GM23338 (cell line): ENCODE results near the gene ATXN3. TPM values are rescaled to one million over a fixed set of nuclear protein-coding genes. Genes with fewer than 3 reads are reported as not detected.

Experiments
- ATAC-seq: fragments of 200-7000 bp; cut with Tn5 transposase; 3 replicates; pipeline ENCODE4 v1.9.1; 2020
- DNase-seq: peaks from one replicate; pipeline ENCODE4 v3.0.0-alpha.2; 2015; ENCODE audit warnings: low spot score
- H2AFZ ChIP-seq: fragments of 200-600 bp; sonication (generic); 2 replicates; pipeline ENCODE4 v1.8.0; 2016; ENCODE audit warnings: antibody characterized with exemption, mild to moderate bottlenecking, moderate library complexity
- H3F3A ChIP-seq: fragments of 200-600 bp; sonication (generic); replicated peaks from 2 replicates; pipeline ENCODE4 v1.8.0; 2017; ENCODE audit warnings: antibody characterized with exemption, mixed run types, low read depth
- H3K27ac ChIP-seq: fragments of 200-600 bp; sonication (generic); 2 replicates; pipeline ENCODE4 v1.6.1; 2016; ENCODE audit warnings: low read depth
- H3K27me3 ChIP-seq: fragments of 200-600 bp; sonication (generic); 2 replicates; pipeline ENCODE4 v1.8.0; 2016; ENCODE audit warnings: mild to moderate bottlenecking, mixed run types, moderate library complexity; ENCODE audit not compliant: insufficient read depth
- H3K36me3 ChIP-seq: fragments of 200-600 bp; sonication (generic); 2 replicates; pipeline ENCODE4 v1.8.0; 2016; ENCODE audit warnings: mild to moderate bottlenecking; ENCODE audit not compliant: insufficient read depth
- H3K4me1 ChIP-seq: fragments of 200-600 bp; sonication (generic); 2 replicates; pipeline ENCODE4 v1.8.0; 2016; ENCODE audit warnings: mild to moderate bottlenecking, moderate library complexity; ENCODE audit not compliant: insufficient read depth
- H3K4me2 ChIP-seq: fragments of 200-600 bp; sonication (generic); 2 replicates; pipeline ENCODE4 v1.7.1; 2017; ENCODE audit warnings: mixed run types
- H3K4me3 ChIP-seq: fragments of 200-600 bp; sonication (generic); 2 replicates; pipeline ENCODE4 v1.6.1; 2016; ENCODE audit warnings: mixed run types
- H3K79me2 ChIP-seq: fragments of 200-600 bp; sonication (generic); replicated peaks from 2 replicates; pipeline ENCODE4 v1.8.0; 2017; ENCODE audit warnings: mild to moderate bottlenecking; ENCODE audit not compliant: insufficient read depth
- H3K9me2 ChIP-seq: fragments of 200-600 bp; sonication (generic); 2 replicates; pipeline ENCODE4 v1.8.0; 2017; ENCODE audit not compliant: insufficient read depth
- H4K20me1 ChIP-seq: fragments of 200-600 bp; sonication (generic); replicated peaks from 2 replicates; pipeline ENCODE4 v1.8.0; 2017; ENCODE audit warnings: mild to moderate bottlenecking; ENCODE audit not compliant: insufficient read depth
- H3K27ac Mint-ChIP-seq: 2 replicates; pipeline ENCODE4 v1.8.0; 2020; ENCODE audit warnings: inconsistent platforms, mild to moderate bottlenecking, moderate library complexity, mixed read lengths
- H3K27me3 Mint-ChIP-seq: 3 replicates; pipeline ENCODE4 v1.8.0; 2022; ENCODE audit warnings: low read depth, mild to moderate bottlenecking, moderate library complexity, mixed read lengths, inconsistent platforms; ENCODE audit not compliant: insufficient read depth, poor library complexity
- H3K36me3 Mint-ChIP-seq: 3 replicates; pipeline ENCODE4 v1.8.0; 2021; ENCODE audit warnings: low read depth, mild to moderate bottlenecking, inconsistent platforms, moderate library complexity, mixed read lengths
- H3K4me1 Mint-ChIP-seq: 3 replicates; pipeline ENCODE4 v1.8.0; 2020; ENCODE audit warnings: mild to moderate bottlenecking, inconsistent platforms, mixed read lengths
- H3K4me3 Mint-ChIP-seq: 3 replicates; pipeline ENCODE4 v1.8.0; 2021; ENCODE audit warnings: moderate library complexity, mild to moderate bottlenecking, inconsistent platforms, mixed read lengths
- H3K9me3 Mint-ChIP-seq: 3 replicates; pipeline ENCODE4 v1.8.0; 2020; ENCODE audit warnings: moderate library complexity, mild to moderate bottlenecking, inconsistent platforms, mixed read lengths
- CREB1 ChIP-seq: fragments of 250-450 bp; sonication (Bioruptor Pico); IDR thresholded peaks from 2 replicates; pipeline ENCODE4 v1.5.0; 2020; ENCODE audit warnings: low read depth, mild to moderate bottlenecking, moderate library complexity
- EZH2 ChIP-seq: fragments of 200-600 bp; sonication (generic); IDR thresholded peaks from one replicate; pipeline ENCODE4 v1.8.0; 2017; ENCODE audit warnings: antibody characterized with exemption, mild to moderate bottlenecking, low read depth; ENCODE audit not compliant: unreplicated experiment
- EZH2phosphoT487 ChIP-seq: fragments of 200-600 bp; sonication (generic); IDR thresholded peaks from one replicate; pipeline ENCODE4 v1.8.1; 2018; ENCODE audit warnings: antibody characterized with exemption; ENCODE audit not compliant: unreplicated experiment
- JUNB ChIP-seq: IDR thresholded peaks from one replicate; pipeline ENCODE4 v1.6.1; 2016; ENCODE audit warnings: antibody characterized with exemption; ENCODE audit not compliant: unreplicated experiment
- NANOG ChIP-seq: IDR thresholded peaks from 2 replicates; pipeline ENCODE4 v1.6.1; 2016; ENCODE audit warnings: antibody characterized with exemption, borderline replicate concordance
- POLR2AphosphoS5 ChIP-seq: IDR thresholded peaks from 2 replicates; pipeline ENCODE4 v1.6.1; 2016; ENCODE audit warnings: antibody characterized with exemption, low read depth
- STAT1 ChIP-seq: IDR thresholded peaks from one replicate; pipeline ENCODE4 v1.6.1; 2016; ENCODE audit warnings: antibody characterized with exemption; ENCODE audit not compliant: unreplicated experiment
- ZNF114 ChIP-seq: fragments of 250-450 bp; sonication (Bioruptor Pico); IDR thresholded peaks from 2 replicates; pipeline ENCODE4 v1.5.0; 2020; ENCODE audit warnings: mild to moderate bottlenecking, moderate library complexity
- ZNF331 ChIP-seq: fragments of 250-450 bp; sonication (Bioruptor Pico); IDR thresholded peaks from 2 replicates; pipeline ENCODE4 v1.5.0; 2020; ENCODE audit warnings: low read depth, mild to moderate bottlenecking, moderate library complexity
- polyA plus RNA-seq: library from polyadenylated mRNA; unstranded; fragments of >200 nt; fragmentation: Nextera tagmentation; extraction: Ambion mirVana; gene quantifications from 2 replicates; pipeline ENCODE4 v1.2.1, GENCODE V29; 2016
- total RNA-seq: library from RNA; depleted of rRNA; stranded (reverse); fragments of >200 nt; shearing (Covaris generic); gene quantifications from 2 replicates; pipeline ENCODE4 v1.2.3, GENCODE V29; 2014
- TF ChIP-seq, protein P1 (sequence below), 2 experiments: fragments of 200-600 bp in 1 of 2; sonication (generic) in 1 of 2; conservative IDR thresholded peaks; 2 replicates each; pipeline versions ENCODE4 v1.5.1 to v1.6.1; 2016 to 2017; ENCODE audit warnings: antibody characterized with exemption in 2 of 2, low read depth in 2 of 2, mild to moderate bottlenecking in 2 of 2, moderate library complexity in 1 of 2
- TF ChIP-seq, protein P2 (sequence below): IDR thresholded peaks from one replicate; pipeline ENCODE4 v1.6.1; 2018; ENCODE audit warnings: antibody characterized with exemption; ENCODE audit not compliant: unreplicated experiment
- TF ChIP-seq, protein P3 (sequence below): fragments of 250-450 bp; sonication (Bioruptor Pico); IDR thresholded peaks from 2 replicates; pipeline ENCODE4 v1.5.0; 2020; ENCODE audit warnings: mild to moderate bottlenecking, moderate library complexity
- TF ChIP-seq, protein P4 (sequence below): IDR thresholded peaks from 2 replicates; pipeline ENCODE4 v1.6.1; 2016; ENCODE audit warnings: antibody characterized with exemption

Gene ATXN3
- total and polyA plus RNA-seq, 2 experiments from 2014 or later = 39.5 to 66.7 TPM

DNA sequence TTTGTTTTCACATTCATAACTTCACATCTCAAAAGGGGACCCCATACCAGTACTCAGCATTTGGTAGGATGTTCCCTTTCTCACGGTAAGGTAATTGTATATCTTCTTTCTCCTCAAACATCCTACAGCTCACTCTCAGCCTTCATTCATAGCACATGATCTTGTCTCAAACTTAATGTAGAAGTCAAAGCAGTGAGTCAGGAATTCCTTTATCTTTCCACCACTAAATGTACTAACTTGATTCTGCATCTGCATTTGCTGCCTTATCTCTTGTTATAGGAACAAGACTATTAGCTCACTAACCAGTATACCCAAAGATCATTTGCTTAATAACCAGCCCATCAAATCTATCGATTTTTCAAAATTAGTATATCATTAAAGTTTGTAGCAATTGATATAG lies 38.3 kb upstream of the ATXN3 start:
- no peaks in the 10 kb centered on the region for H3K27me3 Mint-ChIP-seq
- Histone ChIP-seq H3K36me3 (peaks cover 68% of the 10 kb centered on the region), H3K4me2 (no peak overlapping the region), H2AFZ (no peak overlapping the region), H3F3A (no peaks in the 10 kb centered on the region), H4K20me1 (peaks cover 13% of the 10 kb centered on the region), H3K79me2 (no peaks in the 10 kb centered on the region; the same call in 1 of the 2 replicates), H3K4me1 (no peaks in the 10 kb centered on the region), H3K27me3 (no peaks in the 10 kb centered on the region), H3K9me2 (no peaks in the 10 kb centered on the region), H3K27ac (no peak overlapping the region), H3K4me3 (no peak overlapping the region)
- H3K36me3 Mint-ChIP-seq = peaks cover 77% of the 10 kb centered on the region
- no peak overlapping the region for H3K27ac Mint-ChIP-seq
- no peak overlapping the region for H3K4me3 Mint-ChIP-seq
- H3K9me3 Mint-ChIP-seq = no peaks in the 10 kb centered on the region
- DNase-seq = no peak
- no peak for ATAC-seq
- TF ChIP-seq CREB1 (CRISPR knock-in tag) (no peak), JUNB (no peak), NANOG (no peak), POLR2AphosphoS5 (no peak), EZH2 (no peak), ZNF331 (CRISPR knock-in tag) (no peak), EZH2phosphoT487 (no peak), ZNF114 (CRISPR knock-in tag) (no peak), STAT1 (no peak)
- TF ChIP-seq, protein P1, sequence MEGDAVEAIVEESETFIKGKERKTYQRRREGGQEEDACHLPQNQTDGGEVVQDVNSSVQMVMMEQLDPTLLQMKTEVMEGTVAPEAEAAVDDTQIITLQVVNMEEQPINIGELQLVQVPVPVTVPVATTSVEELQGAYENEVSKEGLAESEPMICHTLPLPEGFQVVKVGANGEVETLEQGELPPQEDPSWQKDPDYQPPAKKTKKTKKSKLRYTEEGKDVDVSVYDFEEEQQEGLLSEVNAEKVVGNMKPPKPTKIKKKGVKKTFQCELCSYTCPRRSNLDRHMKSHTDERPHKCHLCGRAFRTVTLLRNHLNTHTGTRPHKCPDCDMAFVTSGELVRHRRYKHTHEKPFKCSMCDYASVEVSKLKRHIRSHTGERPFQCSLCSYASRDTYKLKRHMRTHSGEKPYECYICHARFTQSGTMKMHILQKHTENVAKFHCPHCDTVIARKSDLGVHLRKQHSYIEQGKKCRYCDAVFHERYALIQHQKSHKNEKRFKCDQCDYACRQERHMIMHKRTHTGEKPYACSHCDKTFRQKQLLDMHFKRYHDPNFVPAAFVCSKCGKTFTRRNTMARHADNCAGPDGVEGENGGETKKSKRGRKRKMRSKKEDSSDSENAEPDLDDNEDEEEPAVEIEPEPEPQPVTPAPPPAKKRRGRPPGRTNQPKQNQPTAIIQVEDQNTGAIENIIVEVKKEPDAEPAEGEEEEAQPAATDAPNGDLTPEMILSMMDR (conservative IDR thresholded peaks at IDR 0.05; ENCODE audit: low read depth in 2 of 2) = no peak
- TF ChIP-seq, protein P2, sequence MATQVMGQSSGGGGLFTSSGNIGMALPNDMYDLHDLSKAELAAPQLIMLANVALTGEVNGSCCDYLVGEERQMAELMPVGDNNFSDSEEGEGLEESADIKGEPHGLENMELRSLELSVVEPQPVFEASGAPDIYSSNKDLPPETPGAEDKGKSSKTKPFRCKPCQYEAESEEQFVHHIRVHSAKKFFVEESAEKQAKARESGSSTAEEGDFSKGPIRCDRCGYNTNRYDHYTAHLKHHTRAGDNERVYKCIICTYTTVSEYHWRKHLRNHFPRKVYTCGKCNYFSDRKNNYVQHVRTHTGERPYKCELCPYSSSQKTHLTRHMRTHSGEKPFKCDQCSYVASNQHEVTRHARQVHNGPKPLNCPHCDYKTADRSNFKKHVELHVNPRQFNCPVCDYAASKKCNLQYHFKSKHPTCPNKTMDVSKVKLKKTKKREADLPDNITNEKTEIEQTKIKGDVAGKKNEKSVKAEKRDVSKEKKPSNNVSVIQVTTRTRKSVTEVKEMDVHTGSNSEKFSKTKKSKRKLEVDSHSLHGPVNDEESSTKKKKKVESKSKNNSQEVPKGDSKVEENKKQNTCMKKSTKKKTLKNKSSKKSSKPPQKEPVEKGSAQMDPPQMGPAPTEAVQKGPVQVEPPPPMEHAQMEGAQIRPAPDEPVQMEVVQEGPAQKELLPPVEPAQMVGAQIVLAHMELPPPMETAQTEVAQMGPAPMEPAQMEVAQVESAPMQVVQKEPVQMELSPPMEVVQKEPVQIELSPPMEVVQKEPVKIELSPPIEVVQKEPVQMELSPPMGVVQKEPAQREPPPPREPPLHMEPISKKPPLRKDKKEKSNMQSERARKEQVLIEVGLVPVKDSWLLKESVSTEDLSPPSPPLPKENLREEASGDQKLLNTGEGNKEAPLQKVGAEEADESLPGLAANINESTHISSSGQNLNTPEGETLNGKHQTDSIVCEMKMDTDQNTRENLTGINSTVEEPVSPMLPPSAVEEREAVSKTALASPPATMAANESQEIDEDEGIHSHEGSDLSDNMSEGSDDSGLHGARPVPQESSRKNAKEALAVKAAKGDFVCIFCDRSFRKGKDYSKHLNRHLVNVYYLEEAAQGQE = no peak
- TF ChIP-seq, protein P3, sequence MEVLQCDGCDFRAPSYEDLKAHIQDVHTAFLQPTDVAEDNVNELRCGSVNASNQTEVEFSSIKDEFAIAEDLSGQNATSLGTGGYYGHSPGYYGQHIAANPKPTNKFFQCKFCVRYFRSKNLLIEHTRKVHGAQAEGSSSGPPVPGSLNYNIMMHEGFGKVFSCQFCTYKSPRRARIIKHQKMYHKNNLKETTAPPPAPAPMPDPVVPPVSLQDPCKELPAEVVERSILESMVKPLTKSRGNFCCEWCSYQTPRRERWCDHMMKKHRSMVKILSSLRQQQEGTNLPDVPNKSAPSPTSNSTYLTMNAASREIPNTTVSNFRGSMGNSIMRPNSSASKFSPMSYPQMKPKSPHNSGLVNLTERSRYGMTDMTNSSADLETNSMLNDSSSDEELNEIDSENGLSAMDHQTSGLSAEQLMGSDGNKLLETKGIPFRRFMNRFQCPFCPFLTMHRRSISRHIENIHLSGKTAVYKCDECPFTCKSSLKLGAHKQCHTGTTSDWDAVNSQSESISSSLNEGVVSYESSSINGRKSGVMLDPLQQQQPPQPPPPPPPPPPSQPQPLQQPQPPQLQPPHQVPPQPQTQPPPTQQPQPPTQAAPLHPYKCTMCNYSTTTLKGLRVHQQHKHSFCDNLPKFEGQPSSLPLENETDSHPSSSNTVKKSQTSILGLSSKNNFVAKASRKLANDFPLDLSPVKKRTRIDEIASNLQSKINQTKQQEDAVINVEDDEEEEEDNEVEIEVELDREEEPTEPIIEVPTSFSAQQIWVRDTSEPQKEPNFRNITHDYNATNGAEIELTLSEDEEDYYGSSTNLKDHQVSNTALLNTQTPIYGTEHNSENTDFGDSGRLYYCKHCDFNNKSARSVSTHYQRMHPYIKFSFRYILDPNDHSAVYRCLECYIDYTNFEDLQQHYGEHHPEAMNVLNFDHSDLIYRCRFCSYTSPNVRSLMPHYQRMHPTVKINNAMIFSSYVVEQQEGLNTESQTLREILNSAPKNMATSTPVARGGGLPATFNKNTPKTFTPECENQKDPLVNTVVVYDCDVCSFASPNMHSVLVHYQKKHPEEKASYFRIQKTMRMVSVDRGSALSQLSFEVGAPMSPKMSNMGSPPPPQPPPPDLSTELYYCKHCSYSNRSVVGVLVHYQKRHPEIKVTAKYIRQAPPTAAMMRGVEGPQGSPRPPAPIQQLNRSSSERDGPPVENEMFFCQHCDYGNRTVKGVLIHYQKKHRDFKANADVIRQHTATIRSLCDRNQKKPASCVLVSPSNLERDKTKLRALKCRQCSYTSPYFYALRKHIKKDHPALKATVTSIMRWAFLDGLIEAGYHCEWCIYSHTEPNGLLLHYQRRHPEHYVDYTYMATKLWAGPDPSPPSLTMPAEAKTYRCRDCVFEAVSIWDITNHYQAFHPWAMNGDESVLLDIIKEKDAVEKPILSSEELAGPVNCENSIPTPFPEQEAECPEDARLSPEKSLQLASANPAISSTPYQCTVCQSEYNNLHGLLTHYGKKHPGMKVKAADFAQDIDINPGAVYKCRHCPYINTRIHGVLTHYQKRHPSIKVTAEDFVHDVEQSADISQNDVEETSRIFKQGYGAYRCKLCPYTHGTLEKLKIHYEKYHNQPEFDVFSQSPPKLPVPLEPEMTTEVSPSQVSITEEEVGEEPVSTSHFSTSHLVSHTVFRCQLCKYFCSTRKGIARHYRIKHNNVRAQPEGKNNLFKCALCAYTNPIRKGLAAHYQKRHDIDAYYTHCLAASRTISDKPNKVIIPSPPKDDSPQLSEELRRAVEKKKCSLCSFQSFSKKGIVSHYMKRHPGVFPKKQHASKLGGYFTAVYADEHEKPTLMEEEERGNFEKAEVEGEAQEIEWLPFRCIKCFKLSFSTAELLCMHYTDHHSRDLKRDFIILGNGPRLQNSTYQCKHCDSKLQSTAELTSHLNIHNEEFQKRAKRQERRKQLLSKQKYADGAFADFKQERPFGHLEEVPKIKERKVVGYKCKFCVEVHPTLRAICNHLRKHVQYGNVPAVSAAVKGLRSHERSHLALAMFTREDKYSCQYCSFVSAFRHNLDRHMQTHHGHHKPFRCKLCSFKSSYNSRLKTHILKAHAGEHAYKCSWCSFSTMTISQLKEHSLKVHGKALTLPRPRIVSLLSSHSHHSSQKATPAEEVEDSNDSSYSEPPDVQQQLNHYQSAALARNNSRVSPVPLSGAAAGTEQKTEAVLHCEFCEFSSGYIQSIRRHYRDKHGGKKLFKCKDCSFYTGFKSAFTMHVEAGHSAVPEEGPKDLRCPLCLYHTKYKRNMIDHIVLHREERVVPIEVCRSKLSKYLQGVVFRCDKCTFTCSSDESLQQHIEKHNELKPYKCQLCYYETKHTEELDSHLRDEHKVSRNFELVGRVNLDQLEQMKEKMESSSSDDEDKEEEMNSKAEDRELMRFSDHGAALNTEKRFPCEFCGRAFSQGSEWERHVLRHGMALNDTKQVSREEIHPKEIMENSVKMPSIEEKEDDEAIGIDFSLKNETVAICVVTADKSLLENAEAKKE = no peak
- TF ChIP-seq, protein P4, sequence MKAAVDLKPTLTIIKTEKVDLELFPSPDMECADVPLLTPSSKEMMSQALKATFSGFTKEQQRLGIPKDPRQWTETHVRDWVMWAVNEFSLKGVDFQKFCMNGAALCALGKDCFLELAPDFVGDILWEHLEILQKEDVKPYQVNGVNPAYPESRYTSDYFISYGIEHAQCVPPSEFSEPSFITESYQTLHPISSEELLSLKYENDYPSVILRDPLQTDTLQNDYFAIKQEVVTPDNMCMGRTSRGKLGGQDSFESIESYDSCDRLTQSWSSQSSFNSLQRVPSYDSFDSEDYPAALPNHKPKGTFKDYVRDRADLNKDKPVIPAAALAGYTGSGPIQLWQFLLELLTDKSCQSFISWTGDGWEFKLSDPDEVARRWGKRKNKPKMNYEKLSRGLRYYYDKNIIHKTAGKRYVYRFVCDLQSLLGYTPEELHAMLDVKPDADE = no peak
- H3K4me1 Mint-ChIP-seq = no peaks in the 10 kb centered on the region
